ENCODE data around the gene CDH23.

Gene CDH23

GRCh38 chr10:71396711-71397295 lies at the start of gene CDH23:
TSS of gene CDH23 (plus strand) at chr10:71396920. CDS start at chr10:71439832, 42,912 bp downstream.
- Histone ChIP-seq H3K4me3 (replicated peaks; ENCODE audit: low read depth, low read length) (no peak within 1 kb of the TSS), H3K36me3 (ENCODE audit: control insufficient read depth, insufficient read depth, low read length) (no peaks in the 10 kb centered on the region), H3K27me3 (replicated peaks; ENCODE audit: control insufficient read depth, insufficient read depth, low read length) (peaks cover 3% of the 10 kb centered on the region)
- TF ChIP-seq, protein P1, sequence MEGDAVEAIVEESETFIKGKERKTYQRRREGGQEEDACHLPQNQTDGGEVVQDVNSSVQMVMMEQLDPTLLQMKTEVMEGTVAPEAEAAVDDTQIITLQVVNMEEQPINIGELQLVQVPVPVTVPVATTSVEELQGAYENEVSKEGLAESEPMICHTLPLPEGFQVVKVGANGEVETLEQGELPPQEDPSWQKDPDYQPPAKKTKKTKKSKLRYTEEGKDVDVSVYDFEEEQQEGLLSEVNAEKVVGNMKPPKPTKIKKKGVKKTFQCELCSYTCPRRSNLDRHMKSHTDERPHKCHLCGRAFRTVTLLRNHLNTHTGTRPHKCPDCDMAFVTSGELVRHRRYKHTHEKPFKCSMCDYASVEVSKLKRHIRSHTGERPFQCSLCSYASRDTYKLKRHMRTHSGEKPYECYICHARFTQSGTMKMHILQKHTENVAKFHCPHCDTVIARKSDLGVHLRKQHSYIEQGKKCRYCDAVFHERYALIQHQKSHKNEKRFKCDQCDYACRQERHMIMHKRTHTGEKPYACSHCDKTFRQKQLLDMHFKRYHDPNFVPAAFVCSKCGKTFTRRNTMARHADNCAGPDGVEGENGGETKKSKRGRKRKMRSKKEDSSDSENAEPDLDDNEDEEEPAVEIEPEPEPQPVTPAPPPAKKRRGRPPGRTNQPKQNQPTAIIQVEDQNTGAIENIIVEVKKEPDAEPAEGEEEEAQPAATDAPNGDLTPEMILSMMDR (IDR thresholded peaks at IDR 0.05; ENCODE audit: insufficient read depth, low read length, poor library complexity, severe bottlenecking), result no peak
- no peak for DNase-seq (ENCODE audit: extremely low read depth, insufficient read length)

DNA sequence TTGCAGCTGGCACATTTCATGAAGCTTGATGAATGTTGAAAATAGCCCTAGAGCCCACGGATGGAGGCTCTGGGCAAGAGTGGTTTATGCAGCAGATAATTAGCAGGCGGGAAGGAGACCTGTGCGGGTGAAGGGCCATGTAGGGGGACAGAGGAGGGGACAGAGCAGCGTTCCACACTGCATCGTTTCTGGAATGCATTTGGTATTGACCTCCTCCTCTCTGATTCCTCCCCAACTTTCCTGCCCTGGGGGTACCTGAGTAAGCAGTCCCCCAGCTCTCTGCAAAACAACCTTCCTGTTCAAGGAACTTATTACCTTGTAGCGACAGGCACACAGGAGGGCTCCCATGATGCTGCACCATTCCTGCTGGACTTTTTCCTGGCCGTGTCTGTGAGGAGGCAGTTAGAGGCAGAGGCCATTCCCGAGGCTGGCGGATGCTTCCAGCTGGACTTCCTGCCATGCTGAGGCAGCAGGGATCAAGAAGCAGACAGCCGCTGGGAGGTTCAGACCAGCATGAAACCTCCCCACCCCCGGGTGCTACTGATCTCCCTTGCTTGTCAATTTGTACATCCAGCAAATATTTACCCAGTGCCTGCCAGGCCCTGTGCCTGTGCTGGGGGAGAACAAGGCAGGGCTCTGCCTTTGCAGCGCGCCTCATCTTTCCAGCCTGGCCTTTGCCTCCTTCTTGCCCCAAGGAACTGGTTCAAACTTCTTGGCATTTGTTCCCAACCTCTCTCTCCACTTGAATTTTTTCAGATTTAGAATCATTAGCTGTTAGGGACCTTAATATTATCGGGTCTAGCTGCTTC lies 48.9 kb upstream of the CDH23 start:
- Histone ChIP-seq H3K4me3 (replicated peaks; ENCODE audit: low read depth, low read length) (no peak overlapping the region), H3K27me3 (replicated peaks; ENCODE audit: control insufficient read depth, insufficient read depth, low read length) (no peaks in the 10 kb centered on the region), H3K36me3 (ENCODE audit: control insufficient read depth, insufficient read depth, low read length) (no peaks in the 10 kb centered on the region)
- no peak for DNase-seq (ENCODE audit: extremely low read depth, insufficient read length)
- TF ChIP-seq, protein P1 (IDR thresholded peaks at IDR 0.05; ENCODE audit: insufficient read depth, low read length, poor library complexity, severe bottlenecking), result no peak

DNA sequence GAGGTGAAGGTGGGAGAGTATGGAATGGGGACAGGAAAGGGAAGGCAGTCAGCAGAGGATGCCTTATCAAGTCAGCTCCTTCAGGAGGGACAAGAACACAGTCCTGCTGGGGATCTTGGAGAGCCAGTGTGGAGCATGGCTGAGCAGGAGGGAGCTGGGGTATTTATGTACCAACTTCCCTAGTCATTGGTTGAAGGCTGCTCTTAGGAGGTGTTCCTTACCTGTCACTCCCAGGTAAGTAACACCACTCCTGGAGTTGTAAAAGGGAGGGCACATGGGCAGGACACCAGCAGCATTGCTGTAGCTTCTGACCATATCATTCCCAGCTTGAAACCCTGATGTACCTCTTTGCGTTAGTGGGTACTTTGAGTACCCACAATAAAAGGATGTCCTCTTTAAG lies 47.9 kb upstream of the CDH23 start:
- Histone ChIP-seq H3K36me3 (ENCODE audit: control insufficient read depth, insufficient read depth, low read length) (no peaks in the 10 kb centered on the region), H3K4me3 (replicated peaks; ENCODE audit: low read depth, low read length) (no peak overlapping the region), H3K27me3 (replicated peaks; ENCODE audit: control insufficient read depth, insufficient read depth, low read length) (no peaks in the 10 kb centered on the region)
- TF ChIP-seq, protein P1 (IDR thresholded peaks at IDR 0.05; ENCODE audit: insufficient read depth, low read length, poor library complexity, severe bottlenecking), result no peak
- DNase-seq (ENCODE audit: extremely low read depth, insufficient read length), result no peak

DNA sequence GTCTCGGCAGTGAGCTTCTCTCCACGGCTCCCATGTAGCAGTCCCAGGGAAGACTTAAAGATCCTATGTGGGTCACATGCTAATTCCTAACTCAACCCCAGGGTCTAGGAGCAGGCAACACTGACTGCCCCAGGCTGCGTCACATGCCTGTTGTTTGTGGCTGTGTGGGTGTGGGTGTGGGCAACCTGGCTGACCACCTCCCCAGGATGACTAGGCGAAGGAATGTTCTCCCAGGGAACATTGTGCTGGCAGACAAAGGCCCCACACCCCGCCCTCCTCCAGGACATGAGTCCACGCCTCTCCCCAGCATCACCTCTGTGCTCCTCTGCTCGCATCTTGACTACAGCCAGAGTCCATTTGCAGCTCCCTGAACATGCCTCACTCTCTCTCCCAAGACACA lies 47.3 kb upstream of the CDH23 start:
- Histone ChIP-seq H3K4me3 (replicated peaks; ENCODE audit: low read depth, low read length) (no peak overlapping the region), H3K36me3 (ENCODE audit: control insufficient read depth, insufficient read depth, low read length) (no peaks in the 10 kb centered on the region), H3K27me3 (replicated peaks; ENCODE audit: control insufficient read depth, insufficient read depth, low read length) (no peaks in the 10 kb centered on the region)
- TF ChIP-seq, protein P1 (IDR thresholded peaks at IDR 0.05; ENCODE audit: insufficient read depth, low read length, poor library complexity, severe bottlenecking), result no peak
- DNase-seq (ENCODE audit: extremely low read depth, insufficient read length), result no peak

- TF ChIP-seq, protein P1 (IDR thresholded peaks at IDR 0.05; ENCODE audit: insufficient read depth, low read length, poor library complexity, severe bottlenecking), result no peak
- Histone ChIP-seq H3K27me3 (replicated peaks; ENCODE audit: control insufficient read depth, insufficient read depth, low read length) (no peaks in the 10 kb centered on the region), H3K4me3 (replicated peaks; ENCODE audit: low read depth, low read length) (no peak overlapping the region), H3K36me3 (ENCODE audit: control insufficient read depth, insufficient read depth, low read length) (no peaks in the 10 kb centered on the region)
- DNase-seq (ENCODE audit: extremely low read depth, insufficient read length), result no peak
These were observed 45.6 kb upstream of the CDH23 start for GRCh38 chr10:71351087-71351486.
